ENCODE measurements around the gene CUL1.

Gene CUL1

GRCh38 chr7:148834605-148835004, 135.9 kb downstream of the CUL1 start:
- H2AFZ ChIP-seq (ENCODE audit: low read length), result no peak overlapping the region
- no peaks in the 10 kb centered on the region; the same call in 1 of the 2 replicates for H3F3A ChIP-seq (ENCODE audit: insufficient read depth, low read length)
- H3K9me3 ChIP-seq (ENCODE audit: low read length), result no peaks in the 10 kb centered on the region
- no peak overlapping the region for H3K4me2 ChIP-seq (ENCODE audit: low read length)
- no peak overlapping the region for H3K9ac ChIP-seq (ENCODE audit: low read length)
- peaks cover 89% of the 10 kb centered on the region for H3K36me3 ChIP-seq (ENCODE audit: insufficient read depth, low read length)
- no peak overlapping the region for H3K27ac ChIP-seq (ENCODE audit: low read depth, low read length, poor library complexity, severe bottlenecking)
- peaks cover 73% of the 10 kb centered on the region for H3K79me2 ChIP-seq (ENCODE audit: insufficient read depth, low read length)
- peaks cover 2% of the 10 kb centered on the region for H3K4me1 ChIP-seq (ENCODE audit: insufficient read depth, low read length, severe bottlenecking)
- no peaks in the 10 kb centered on the region for H3K9me2 ChIP-seq (ENCODE audit: low read depth, low read length)
- no peak overlapping the region for H3K4me3 ChIP-seq (ENCODE audit: low read depth, low read length, poor library complexity, severe bottlenecking)
- no peaks in the 10 kb centered on the region for H4K20me1 ChIP-seq (ENCODE audit: insufficient read depth, low read length)
- no peaks in the 10 kb centered on the region for H3K27me3 ChIP-seq (ENCODE audit: insufficient read depth, low read length)
- TF ChIP-seq EZH2 (IDR thresholded peaks at IDR 0.05; ENCODE audit: borderline replicate concordance, low read length) (no peak), CTCF (IDR thresholded peaks at IDR 0.05; ENCODE audit: low read length) (no peak)

GRCh38 chr7:148835854-148836253, 137.2 kb downstream of the CUL1 start:
- Histone ChIP-seq H3K9me3 (ENCODE audit: low read length) (no peaks in the 10 kb centered on the region), H2AFZ (ENCODE audit: low read length) (no peak overlapping the region), H4K20me1 (ENCODE audit: insufficient read depth, low read length) (no peaks in the 10 kb centered on the region), H3K27ac (ENCODE audit: low read depth, low read length, poor library complexity, severe bottlenecking) (no peak overlapping the region), H3K9me2 (ENCODE audit: low read depth, low read length) (no peaks in the 10 kb centered on the region), H3K79me2 (ENCODE audit: insufficient read depth, low read length) (peaks cover 79% of the 10 kb centered on the region), H3K4me2 (ENCODE audit: low read length) (no peak overlapping the region), H3K27me3 (ENCODE audit: insufficient read depth, low read length) (no peaks in the 10 kb centered on the region), H3K9ac (ENCODE audit: low read length) (no peak overlapping the region), H3K4me1 (ENCODE audit: insufficient read depth, low read length, severe bottlenecking) (peaks cover 2% of the 10 kb centered on the region), H3K4me3 (ENCODE audit: low read depth, low read length, poor library complexity, severe bottlenecking) (no peak overlapping the region), H3F3A (ENCODE audit: insufficient read depth, low read length) (no peaks in the 10 kb centered on the region), H3K36me3 (ENCODE audit: insufficient read depth, low read length) (peaks cover 84% of the 10 kb centered on the region)
- no peak for TF ChIP-seq CTCF (IDR thresholded peaks at IDR 0.05; ENCODE audit: low read length)
- TF ChIP-seq EZH2 (IDR thresholded peaks at IDR 0.05; ENCODE audit: borderline replicate concordance, low read length), result no peak

GRCh38 chr7:148838905-148839304, 140.2 kb downstream of the CUL1 start:
- Histone ChIP-seq H4K20me1 (ENCODE audit: insufficient read depth, low read length) (no peaks in the 10 kb centered on the region), H3F3A (ENCODE audit: insufficient read depth, low read length) (no peaks in the 10 kb centered on the region), H3K4me3 (ENCODE audit: low read depth, low read length, poor library complexity, severe bottlenecking) (no peak overlapping the region), H3K27ac (ENCODE audit: low read depth, low read length, poor library complexity, severe bottlenecking) (no peak overlapping the region), H3K9me3 (ENCODE audit: low read length) (no peaks in the 10 kb centered on the region), H2AFZ (ENCODE audit: low read length) (no peak overlapping the region), H3K79me2 (ENCODE audit: insufficient read depth, low read length) (peaks cover 81% of the 10 kb centered on the region), H3K9me2 (ENCODE audit: low read depth, low read length) (no peaks in the 10 kb centered on the region), H3K9ac (ENCODE audit: low read length) (no peak overlapping the region), H3K4me1 (ENCODE audit: insufficient read depth, low read length, severe bottlenecking) (peaks cover 2% of the 10 kb centered on the region), H3K27me3 (ENCODE audit: insufficient read depth, low read length) (no peaks in the 10 kb centered on the region), H3K4me2 (ENCODE audit: low read length) (no peak overlapping the region), H3K36me3 (ENCODE audit: insufficient read depth, low read length) (peaks cover 75% of the 10 kb centered on the region)
- TF ChIP-seq CTCF (IDR thresholded peaks at IDR 0.05; ENCODE audit: low read length) (no peak), EZH2 (IDR thresholded peaks at IDR 0.05; ENCODE audit: borderline replicate concordance, low read length) (no peak)

All from OCI-LY1 (cell line).